Astrocyte (in vitro differentiated cells and primary cell): Measurements from ENCODE around the gene CMIP. TPM values are rescaled to one million over a fixed set of nuclear protein-coding genes. Genes with fewer than 3 reads are reported as not detected.
A peak's percentile ranks its signal among the peaks of the same experiment; 100 is the strongest.

Source experiments
- DNase-seq: peaks from one replicate; pipeline ENCODE4 v3.0.0-alpha.2; 2010; ENCODE audit warnings: low read depth
- FAIRE-seq: peaks from 2 replicates; lab custom pipeline; 2011; peaks lifted over from hg19 to GRCh38; lab: Jason Lieb, UNC
- H2AFZ ChIP-seq: 2 replicates; pipeline ENCODE4 v1.6.0; 2012; ENCODE audit warnings: low read depth, low read length, inconsistent platforms
- H3K27ac ChIP-seq: 2 replicates; pipeline ENCODE4 v1.5.1; 2011; ENCODE audit warnings: low read depth, low read length, inconsistent platforms
- H3K27me3 ChIP-seq: 2 replicates; pipeline ENCODE4 v1.6.0; 2011; ENCODE audit warnings: low read length, inconsistent platforms; ENCODE audit not compliant: insufficient read depth
- H3K36me3 ChIP-seq: 2 replicates; pipeline ENCODE4 v1.5.1; 2011; ENCODE audit warnings: low read length, inconsistent platforms; ENCODE audit not compliant: insufficient read depth
- H3K4me1 ChIP-seq: 2 replicates; pipeline ENCODE4 v1.5.1; 2011; ENCODE audit warnings: low read length, inconsistent platforms; ENCODE audit not compliant: insufficient read depth
- H3K4me2 ChIP-seq: 2 replicates; pipeline ENCODE4 v1.6.0; 2012; ENCODE audit warnings: low read length, inconsistent platforms
- H3K4me3 ChIP-seq: 2 replicates; pipeline ENCODE4 v1.5.1; 2011; ENCODE audit warnings: low read depth, mild to moderate bottlenecking, low read length, inconsistent platforms; ENCODE audit not compliant: insufficient read depth
- H3K79me2 ChIP-seq: 2 replicates; pipeline ENCODE4 v1.6.0; 2012; ENCODE audit warnings: mild to moderate bottlenecking, low read length, inconsistent platforms; ENCODE audit not compliant: insufficient read depth
- H3K9ac ChIP-seq: 2 replicates; pipeline ENCODE4 v1.6.0; 2012; ENCODE audit warnings: mild to moderate bottlenecking, low read length, inconsistent platforms
- H3K9me3 ChIP-seq: 2 replicates; pipeline ENCODE4 v1.5.1; 2012; ENCODE audit warnings: low read depth, mild to moderate bottlenecking, low read length, inconsistent platforms; ENCODE audit not compliant: insufficient read depth
- H4K20me1 ChIP-seq: 2 replicates; pipeline ENCODE4 v1.6.0; 2012; ENCODE audit warnings: low read length, inconsistent platforms; ENCODE audit not compliant: insufficient read depth
- H3K27ac Mint-ChIP-seq: one replicate; pipeline ENCODE4 v1.8.0; 2021; ENCODE audit warnings: mild to moderate bottlenecking, mixed read lengths; ENCODE audit not compliant: unreplicated experiment
- H3K27me3 Mint-ChIP-seq: one replicate; pipeline ENCODE4 v1.8.0; 2021; ENCODE audit warnings: low read depth, mixed read lengths; ENCODE audit not compliant: unreplicated experiment
- H3K36me3 Mint-ChIP-seq: one replicate; pipeline ENCODE4 v1.8.0; 2021; ENCODE audit warnings: low read depth, mixed read lengths; ENCODE audit not compliant: unreplicated experiment
- H3K4me1 Mint-ChIP-seq: one replicate; pipeline ENCODE4 v1.8.0; 2021; ENCODE audit warnings: low read depth, mixed read lengths; ENCODE audit not compliant: unreplicated experiment
- H3K4me3 Mint-ChIP-seq: one replicate; pipeline ENCODE4 v1.8.0; 2021; ENCODE audit warnings: mild to moderate bottlenecking, moderate library complexity, mixed read lengths; ENCODE audit not compliant: unreplicated experiment
- H3K9me3 Mint-ChIP-seq: one replicate; pipeline ENCODE4 v1.8.0; 2021; ENCODE audit warnings: mild to moderate bottlenecking, mixed read lengths; ENCODE audit not compliant: unreplicated experiment
- EZH2 ChIP-seq: IDR thresholded peaks from 2 replicates; pipeline ENCODE4 v1.6.1; 2012; ENCODE audit warnings: mild to moderate bottlenecking, low read length, inconsistent platforms; ENCODE audit not compliant: insufficient read depth
- total RNA-seq: library from RNA; stranded (reverse); gene quantifications from 2 replicates; pipeline ENCODE4 v1.2.1, GENCODE V29; 2021
- TF ChIP-seq, protein P1 (sequence below): IDR thresholded peaks from 2 replicates; pipeline ENCODE4 v1.5.1; 2011; ENCODE audit warnings: low read depth, mild to moderate bottlenecking, inconsistent platforms, low read length, moderate library complexity; ENCODE audit not compliant: insufficient read depth

The CMIP gene
- total RNA-seq, 1 donor from 2014 or later = 71.5 TPM

GRCh38 chr16:81668243-81669097 is 223.9 kb downstream of the CMIP start:
- H4K20me1 ChIP-seq = no peaks in the 10 kb centered on the region
- H3K9me3 ChIP-seq = no peaks in the 10 kb centered on the region
- FAIRE-seq = no peak
- Mint-ChIP-seq H3K4me1 (no peaks in the 10 kb centered on the region), H3K9me3 (no peaks in the 10 kb centered on the region), H3K27me3 (no peaks in the 10 kb centered on the region), H3K4me3 (no peak overlapping the region), H3K27ac (no peak overlapping the region), H3K36me3 (peaks cover 18% of the 10 kb centered on the region)
- H3K27me3 ChIP-seq = no peaks in the 10 kb centered on the region
- H3K36me3 ChIP-seq = peaks cover 15% of the 10 kb centered on the region
- no peak overlapping the region for H3K4me3 ChIP-seq
- H3K79me2 ChIP-seq = no peaks in the 10 kb centered on the region
- no peak overlapping the region for H3K4me2 ChIP-seq
- no peak overlapping the region for H3K27ac ChIP-seq
- no peak for DNase-seq
- H3K9ac ChIP-seq = no peak overlapping the region
- H3K4me1 ChIP-seq = no peaks in the 10 kb centered on the region
- no peak for TF ChIP-seq EZH2
- TF ChIP-seq, protein P1, sequence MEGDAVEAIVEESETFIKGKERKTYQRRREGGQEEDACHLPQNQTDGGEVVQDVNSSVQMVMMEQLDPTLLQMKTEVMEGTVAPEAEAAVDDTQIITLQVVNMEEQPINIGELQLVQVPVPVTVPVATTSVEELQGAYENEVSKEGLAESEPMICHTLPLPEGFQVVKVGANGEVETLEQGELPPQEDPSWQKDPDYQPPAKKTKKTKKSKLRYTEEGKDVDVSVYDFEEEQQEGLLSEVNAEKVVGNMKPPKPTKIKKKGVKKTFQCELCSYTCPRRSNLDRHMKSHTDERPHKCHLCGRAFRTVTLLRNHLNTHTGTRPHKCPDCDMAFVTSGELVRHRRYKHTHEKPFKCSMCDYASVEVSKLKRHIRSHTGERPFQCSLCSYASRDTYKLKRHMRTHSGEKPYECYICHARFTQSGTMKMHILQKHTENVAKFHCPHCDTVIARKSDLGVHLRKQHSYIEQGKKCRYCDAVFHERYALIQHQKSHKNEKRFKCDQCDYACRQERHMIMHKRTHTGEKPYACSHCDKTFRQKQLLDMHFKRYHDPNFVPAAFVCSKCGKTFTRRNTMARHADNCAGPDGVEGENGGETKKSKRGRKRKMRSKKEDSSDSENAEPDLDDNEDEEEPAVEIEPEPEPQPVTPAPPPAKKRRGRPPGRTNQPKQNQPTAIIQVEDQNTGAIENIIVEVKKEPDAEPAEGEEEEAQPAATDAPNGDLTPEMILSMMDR = no peak
- no peak overlapping the region for H2AFZ ChIP-seq

GRCh38 chr16:81669473-81670350 is 225.1 kb downstream of the CMIP start:
- H3K27ac Mint-ChIP-seq = peak overlapping the region; percentile 41
- H3K9me3 Mint-ChIP-seq = no peaks in the 10 kb centered on the region
- H3K36me3 Mint-ChIP-seq = peaks cover 17% of the 10 kb centered on the region
- H3K79me2 ChIP-seq = no peaks in the 10 kb centered on the region
- no peaks in the 10 kb centered on the region for H3K9me3 ChIP-seq
- H3K9ac ChIP-seq = no peak overlapping the region
- H3K27me3 ChIP-seq = no peaks in the 10 kb centered on the region
- H3K36me3 ChIP-seq = peaks cover 15% of the 10 kb centered on the region
- H3K4me3 Mint-ChIP-seq = no peak overlapping the region
- H3K27ac ChIP-seq = no peak overlapping the region
- H3K4me1 ChIP-seq = no peaks in the 10 kb centered on the region
- TF ChIP-seq, protein P1 = no peak
- TF ChIP-seq EZH2 = no peak
- FAIRE-seq (no peak), DNase-seq (no peak)
- H3K4me1 Mint-ChIP-seq = no peaks in the 10 kb centered on the region
- no peak overlapping the region for H3K4me3 ChIP-seq
- H4K20me1 ChIP-seq = no peaks in the 10 kb centered on the region
- no peaks in the 10 kb centered on the region for H3K27me3 Mint-ChIP-seq
- H3K4me2 ChIP-seq = no peak overlapping the region
- H2AFZ ChIP-seq = no peak overlapping the region
